ENCODE results near the gene KCTD16.

Gene KCTD16

GRCh38 chr5:144416196-144416595, 245.5 kb downstream of the KCTD16 start:
- DNase-seq, result no peak

DNA sequence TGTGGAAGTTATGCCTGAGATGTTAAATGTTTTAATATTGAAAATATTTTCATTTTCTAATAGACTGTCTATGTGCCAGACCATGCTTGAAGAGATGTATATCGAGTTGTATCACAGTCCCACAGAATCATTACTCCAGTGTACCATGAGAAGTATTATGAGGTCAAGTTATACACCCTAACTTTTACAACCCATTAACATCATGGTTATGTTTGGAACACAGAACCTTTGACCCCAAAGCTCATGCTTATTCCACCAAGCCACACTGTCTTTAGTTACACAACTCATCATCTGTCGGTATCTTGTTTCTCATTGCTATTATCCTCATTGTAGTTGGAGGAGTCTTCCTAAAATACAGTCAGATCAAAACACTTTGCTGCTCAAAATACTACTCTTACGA, 248.0 kb downstream of the KCTD16 start:
- DNase-seq, result no peak

DNA sequence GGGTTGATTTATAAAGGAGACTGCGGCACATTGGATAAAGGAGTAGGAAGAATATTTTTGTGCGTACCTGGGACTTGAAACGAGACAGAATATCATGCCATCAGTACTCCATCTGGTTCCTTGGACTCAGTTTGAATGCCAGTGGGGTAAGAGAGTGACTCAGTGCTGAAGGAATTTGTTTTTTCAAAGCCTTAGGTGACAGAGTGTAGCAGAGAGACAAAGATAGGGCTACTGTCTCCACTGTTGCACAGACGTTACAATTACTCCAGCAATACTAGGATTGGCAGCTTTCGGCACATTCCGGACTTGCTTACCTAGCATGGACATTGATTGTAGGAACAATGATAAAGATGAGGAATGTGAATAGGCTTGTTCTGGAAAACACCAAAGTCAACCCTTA, 250.7 kb downstream of the KCTD16 start:
- no peak for DNase-seq

GRCh38 chr5:144422018-144422727, 251.5 kb downstream of the KCTD16 start:
- no peak for DNase-seq

- no peak for DNase-seq
Observed at GRCh38 chr5:144427866-144428265, 257.2 kb downstream of the KCTD16 start.

DNA sequence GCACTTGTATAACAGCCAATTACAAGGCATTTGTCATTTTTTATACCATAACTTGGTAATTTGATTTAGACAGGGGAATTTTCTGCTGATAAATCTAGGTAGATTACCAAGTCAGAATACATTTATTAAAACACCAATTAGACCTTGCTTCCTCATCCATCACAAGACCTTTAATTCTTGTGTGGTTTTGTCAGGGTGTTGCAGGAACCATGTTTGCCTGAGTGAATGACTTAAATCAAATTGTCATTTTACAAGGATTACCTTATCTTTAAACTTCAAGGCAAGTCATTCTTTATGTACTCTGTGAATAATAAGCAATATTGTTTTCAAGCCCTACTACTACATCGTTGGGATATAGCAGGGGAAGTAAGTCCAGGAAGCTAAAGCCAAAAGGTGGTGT, 257.7 kb downstream of the KCTD16 start:
- DNase-seq, result no peak

- DNase-seq, result no peak
Observed at GRCh38 chr5:144429405-144429804, 258.7 kb downstream of the KCTD16 start.

- DNase-seq, result no peak
Observed at GRCh38 chr5:144429905-144430304, 259.2 kb downstream of the KCTD16 start.

- no peak for DNase-seq
Observed at GRCh38 chr5:144433140-144433822, 262.6 kb downstream of the KCTD16 start.

GRCh38 chr5:144433893-144434292, 263.2 kb downstream of the KCTD16 start:
- no peak for DNase-seq

- DNase-seq, result no peak
Observed at GRCh38 chr5:144436007-144436406, 265.3 kb downstream of the KCTD16 start.

- DNase-seq, result no peak
Observed at GRCh38 chr5:144438237-144438636, 267.6 kb downstream of the KCTD16 start.

DNA sequence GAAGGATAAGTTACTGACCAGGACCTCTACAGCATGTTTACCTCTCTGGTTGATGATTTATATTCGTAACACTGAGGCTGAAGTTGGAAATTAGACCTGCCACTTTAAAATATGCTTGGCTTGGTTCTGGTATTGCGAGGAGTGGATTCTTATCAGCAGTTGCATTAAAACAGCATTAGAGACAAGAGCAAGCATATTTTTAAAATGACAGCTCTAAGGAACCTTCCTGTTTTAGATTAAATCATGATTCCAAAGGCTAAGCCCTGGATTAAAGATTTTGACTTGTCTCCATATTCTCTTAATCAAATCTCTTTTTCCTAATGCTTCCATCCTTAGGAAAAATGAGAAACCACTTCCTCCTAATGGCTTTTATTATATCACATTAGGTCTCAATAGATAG, 277.8 kb downstream of the KCTD16 start:
- DNase-seq, result no peak

- DNase-seq, result no peak
Observed at GRCh38 chr5:144451187-144451973, 280.7 kb downstream of the KCTD16 start.

GRCh38 chr5:144453753-144454152, 283.1 kb downstream of the KCTD16 start:
- DNase-seq, result no peak

DNA sequence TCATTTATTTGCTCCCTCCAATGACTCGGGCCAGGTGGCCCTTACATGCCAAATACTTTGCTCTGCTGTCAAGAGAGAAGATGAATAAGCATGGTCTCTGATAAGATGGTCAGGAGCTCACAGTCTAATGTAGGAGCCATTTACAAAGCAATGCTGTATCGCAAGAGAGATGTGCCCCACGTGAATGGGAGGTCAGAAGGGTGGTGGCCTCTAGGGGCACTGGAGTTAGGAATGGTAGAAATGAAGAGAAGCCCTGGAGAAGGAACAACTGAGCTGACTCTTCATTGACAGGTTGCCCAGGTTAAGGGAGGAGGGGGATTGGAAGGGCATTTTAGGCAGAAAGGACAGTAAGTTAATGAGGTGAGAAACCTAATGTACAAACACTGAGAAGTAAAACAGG, 286.5 kb downstream of the KCTD16 start:
- DNase-seq, result no peak

GRCh38 chr5:144458216-144458615, 287.5 kb downstream of the KCTD16 start:
- no peak for DNase-seq

- no peak for DNase-seq
Observed at GRCh38 chr5:144460600-144460999, 289.9 kb downstream of the KCTD16 start.

GRCh38 chr5:144462577-144462976, 291.9 kb downstream of the KCTD16 start:
- DNase-seq, result no peak

GRCh38 chr5:144463481-144464223, 293.0 kb downstream of the KCTD16 start:
- DNase-seq, result no peak

- no peak for DNase-seq
Observed at GRCh38 chr5:144464306-144464705, 293.6 kb downstream of the KCTD16 start.

DNA sequence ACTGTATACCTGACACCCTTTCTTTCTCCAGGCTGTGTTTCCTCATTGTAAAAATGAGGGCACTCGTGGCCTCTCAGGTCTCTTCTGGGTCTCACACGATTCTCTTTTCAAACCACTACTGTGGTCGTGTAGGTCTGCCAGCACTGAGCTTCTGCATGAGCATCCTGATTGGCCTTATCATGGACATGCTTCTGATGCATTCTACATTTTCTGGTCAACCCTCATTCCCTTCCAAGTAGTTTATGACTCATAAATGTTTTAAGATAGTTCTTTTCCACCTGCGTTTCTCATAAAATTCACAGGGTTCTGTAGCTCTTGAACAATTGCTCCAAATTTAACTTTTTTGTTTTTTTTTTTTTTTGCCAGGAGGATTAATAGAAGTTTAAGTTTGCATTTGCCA, 294.8 kb downstream of the KCTD16 start:
- DNase-seq, result no peak

- DNase-seq, result no peak
Observed at GRCh38 chr5:144467792-144468191, 297.1 kb downstream of the KCTD16 start.

Measured in stimulated activated naive CD4-positive, alpha-beta T cell treated with Interleukin-2 at 50 U/mL for 16 hours (primary cell).